HEK293 (cell line): Measurements from ENCODE around the gene PC.

Experiments
- KLF9 ChIP-seq: fragments of 450-650 bp; formaldehyde crosslinking; IDR thresholded peaks from 2 replicates; pipeline ENCODE4 v1.5.1; 2016; ENCODE audit warnings: missing biosample characterization, missing genetic modification characterization, low read depth
- TCF7L2 ChIP-seq: IDR thresholded peaks from 2 replicates; pipeline ENCODE4 v1.6.1; 2011; ENCODE audit warnings: low read depth, mild to moderate bottlenecking, inconsistent platforms, low read length, moderate library complexity, borderline replicate concordance
- ZNF155 ChIP-seq: fragments of 450-650 bp; formaldehyde crosslinking; IDR thresholded peaks from 2 replicates; pipeline ENCODE4 v1.5.1; 2016; ENCODE audit warnings: missing biosample characterization, missing genetic modification characterization
- ZNF335 ChIP-seq: fragments of 450-650 bp; formaldehyde crosslinking; conservative IDR thresholded peaks from 2 replicates; pipeline ENCODE4 v1.5.1; 2016; ENCODE audit warnings: missing biosample characterization, missing genetic modification characterization
- ZNF426 ChIP-seq: fragments of 450-650 bp; formaldehyde crosslinking; IDR thresholded peaks from 2 replicates; pipeline ENCODE4 v1.5.1; 2017; ENCODE audit warnings: missing biosample characterization, missing genetic modification characterization, mild to moderate bottlenecking, inconsistent platforms, moderate library complexity
- ZNF785 ChIP-seq: fragments of 450-650 bp; formaldehyde crosslinking; IDR thresholded peaks from 2 replicates; pipeline ENCODE4 v1.5.1; 2016; ENCODE audit warnings: missing biosample characterization, missing genetic modification characterization
- ZSCAN16 ChIP-seq: fragments of 450-650 bp; formaldehyde crosslinking; IDR thresholded peaks from 2 replicates; pipeline ENCODE4 v1.5.1; 2016; ENCODE audit warnings: missing biosample characterization, missing genetic modification characterization
- ZSCAN23 ChIP-seq: fragments of 450-650 bp; formaldehyde crosslinking; IDR thresholded peaks from 2 replicates; pipeline ENCODE4 v1.5.1; 2016; ENCODE audit warnings: missing biosample characterization, missing genetic modification characterization
- TF ChIP-seq, protein P1 (sequence below): fragments of 450-650 bp; formaldehyde crosslinking; IDR thresholded peaks from 2 replicates; pipeline ENCODE4 v1.5.1; 2016; ENCODE audit warnings: missing biosample characterization, missing genetic modification characterization
- TF ChIP-seq, protein P2 (sequence below): fragments of 450-650 bp; formaldehyde crosslinking; IDR thresholded peaks from 2 replicates; pipeline ENCODE4 v1.5.1; 2016; ENCODE audit warnings: missing biosample characterization, missing genetic modification characterization, low read depth
- TF ChIP-seq, protein P3 (sequence below): fragments of 450-650 bp; formaldehyde crosslinking; IDR thresholded peaks from 2 replicates; pipeline ENCODE4 v1.5.1; 2016; ENCODE audit warnings: missing biosample characterization, missing genetic modification characterization
- TF ChIP-seq, protein P4 (sequence below): fragments of 450-650 bp; formaldehyde crosslinking; IDR thresholded peaks from 2 replicates; pipeline ENCODE4 v1.5.1; 2016; ENCODE audit warnings: missing biosample characterization, missing genetic modification characterization
- TF ChIP-seq, protein P5 (sequence below): fragments of 450-650 bp; formaldehyde crosslinking; IDR thresholded peaks from 2 replicates; pipeline ENCODE4 v1.5.1; 2017; ENCODE audit warnings: missing biosample characterization, missing genetic modification characterization
- TF ChIP-seq, protein P6 (sequence below): fragments of 450-650 bp; formaldehyde crosslinking; conservative IDR thresholded peaks from 2 replicates; pipeline ENCODE4 v1.5.1; 2016; ENCODE audit warnings: low read depth, missing biosample characterization, missing genetic modification characterization

DNA sequence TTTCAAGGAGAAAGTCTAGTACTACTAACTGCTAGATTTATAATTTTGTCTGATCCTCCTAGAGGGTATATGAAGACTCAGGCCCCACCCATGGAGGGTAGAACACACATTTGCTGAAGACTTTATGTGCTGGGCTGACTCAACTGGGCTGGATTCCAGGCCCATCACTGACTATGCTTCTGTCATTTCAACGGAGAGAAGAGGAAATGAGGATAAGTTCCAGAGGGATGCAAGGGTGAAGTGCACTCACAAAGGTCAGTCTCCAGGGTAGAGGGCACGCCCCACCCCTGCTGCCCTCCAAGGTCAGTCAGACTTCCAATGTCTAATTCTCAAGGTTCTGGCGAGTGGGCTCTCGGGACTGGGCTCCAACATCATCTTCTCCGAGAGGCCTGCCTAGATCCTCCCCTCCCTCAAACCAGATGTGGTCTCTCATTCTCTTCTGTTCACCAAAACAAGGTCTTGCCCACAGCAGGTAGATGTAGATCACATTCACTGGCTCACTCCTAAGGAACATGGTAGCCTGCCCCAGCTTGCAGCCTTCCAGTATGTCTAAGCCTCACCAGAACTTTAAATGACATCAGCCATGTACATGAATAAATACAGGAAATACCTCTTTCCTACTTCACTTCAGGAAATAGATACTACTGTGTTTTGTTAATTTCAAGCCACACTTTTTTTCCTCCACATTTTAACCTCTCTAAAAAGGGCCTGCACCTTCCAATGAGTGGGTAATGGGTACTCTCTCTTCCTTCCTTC lies 9.7 kb upstream of the PC start:
- TF ChIP-seq, protein P1, sequence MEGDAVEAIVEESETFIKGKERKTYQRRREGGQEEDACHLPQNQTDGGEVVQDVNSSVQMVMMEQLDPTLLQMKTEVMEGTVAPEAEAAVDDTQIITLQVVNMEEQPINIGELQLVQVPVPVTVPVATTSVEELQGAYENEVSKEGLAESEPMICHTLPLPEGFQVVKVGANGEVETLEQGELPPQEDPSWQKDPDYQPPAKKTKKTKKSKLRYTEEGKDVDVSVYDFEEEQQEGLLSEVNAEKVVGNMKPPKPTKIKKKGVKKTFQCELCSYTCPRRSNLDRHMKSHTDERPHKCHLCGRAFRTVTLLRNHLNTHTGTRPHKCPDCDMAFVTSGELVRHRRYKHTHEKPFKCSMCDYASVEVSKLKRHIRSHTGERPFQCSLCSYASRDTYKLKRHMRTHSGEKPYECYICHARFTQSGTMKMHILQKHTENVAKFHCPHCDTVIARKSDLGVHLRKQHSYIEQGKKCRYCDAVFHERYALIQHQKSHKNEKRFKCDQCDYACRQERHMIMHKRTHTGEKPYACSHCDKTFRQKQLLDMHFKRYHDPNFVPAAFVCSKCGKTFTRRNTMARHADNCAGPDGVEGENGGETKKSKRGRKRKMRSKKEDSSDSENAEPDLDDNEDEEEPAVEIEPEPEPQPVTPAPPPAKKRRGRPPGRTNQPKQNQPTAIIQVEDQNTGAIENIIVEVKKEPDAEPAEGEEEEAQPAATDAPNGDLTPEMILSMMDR = no peak
- no peak for TF ChIP-seq ZSCAN23
- TF ChIP-seq, protein P2, sequence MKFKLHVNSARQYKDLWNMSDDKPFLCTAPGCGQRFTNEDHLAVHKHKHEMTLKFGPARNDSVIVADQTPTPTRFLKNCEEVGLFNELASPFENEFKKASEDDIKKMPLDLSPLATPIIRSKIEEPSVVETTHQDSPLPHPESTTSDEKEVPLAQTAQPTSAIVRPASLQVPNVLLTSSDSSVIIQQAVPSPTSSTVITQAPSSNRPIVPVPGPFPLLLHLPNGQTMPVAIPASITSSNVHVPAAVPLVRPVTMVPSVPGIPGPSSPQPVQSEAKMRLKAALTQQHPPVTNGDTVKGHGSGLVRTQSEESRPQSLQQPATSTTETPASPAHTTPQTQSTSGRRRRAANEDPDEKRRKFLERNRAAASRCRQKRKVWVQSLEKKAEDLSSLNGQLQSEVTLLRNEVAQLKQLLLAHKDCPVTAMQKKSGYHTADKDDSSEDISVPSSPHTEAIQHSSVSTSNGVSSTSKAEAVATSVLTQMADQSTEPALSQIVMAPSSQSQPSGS (tag by site-specific recombination) = no peak
- no peak for TF ChIP-seq TCF7L2
- no peak for TF ChIP-seq ZNF785 (tag by site-specific recombination)
- no peak for TF ChIP-seq ZNF335 (tag by site-specific recombination)
- no peak for TF ChIP-seq ZNF155 (tag by site-specific recombination)
- TF ChIP-seq, protein P3, sequence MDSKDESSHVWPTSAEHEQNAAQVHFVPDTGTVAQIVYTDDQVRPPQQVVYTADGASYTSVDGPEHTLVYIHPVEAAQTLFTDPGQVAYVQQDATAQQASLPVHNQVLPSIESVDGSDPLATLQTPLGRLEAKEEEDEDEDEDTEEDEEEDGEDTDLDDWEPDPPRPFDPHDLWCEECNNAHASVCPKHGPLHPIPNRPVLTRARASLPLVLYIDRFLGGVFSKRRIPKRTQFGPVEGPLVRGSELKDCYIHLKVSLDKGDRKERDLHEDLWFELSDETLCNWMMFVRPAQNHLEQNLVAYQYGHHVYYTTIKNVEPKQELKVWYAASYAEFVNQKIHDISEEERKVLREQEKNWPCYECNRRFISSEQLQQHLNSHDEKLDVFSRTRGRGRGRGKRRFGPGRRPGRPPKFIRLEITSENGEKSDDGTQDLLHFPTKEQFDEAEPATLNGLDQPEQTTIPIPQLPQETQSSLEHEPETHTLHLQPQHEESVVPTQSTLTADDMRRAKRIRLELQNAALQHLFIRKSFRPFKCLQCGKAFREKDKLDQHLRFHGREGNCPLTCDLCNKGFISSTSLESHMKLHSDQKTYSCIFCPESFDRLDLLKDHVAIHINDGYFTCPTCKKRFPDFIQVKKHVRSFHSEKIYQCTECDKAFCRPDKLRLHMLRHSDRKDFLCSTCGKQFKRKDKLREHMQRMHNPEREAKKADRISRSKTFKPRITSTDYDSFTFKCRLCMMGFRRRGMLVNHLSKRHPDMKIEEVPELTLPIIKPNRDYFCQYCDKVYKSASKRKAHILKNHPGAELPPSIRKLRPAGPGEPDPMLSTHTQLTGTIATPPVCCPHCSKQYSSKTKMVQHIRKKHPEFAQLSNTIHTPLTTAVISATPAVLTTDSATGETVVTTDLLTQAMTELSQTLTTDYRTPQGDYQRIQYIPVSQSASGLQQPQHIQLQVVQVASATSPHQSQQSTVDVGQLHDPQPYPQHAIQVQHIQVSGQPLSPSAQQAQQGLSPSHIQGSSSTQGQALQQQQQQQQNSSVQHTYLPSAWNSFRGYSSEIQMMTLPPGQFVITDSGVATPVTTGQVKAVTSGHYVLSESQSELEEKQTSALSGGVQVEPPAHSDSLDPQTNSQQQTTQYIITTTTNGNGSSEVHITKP (tag by site-specific recombination) = no peak
- TF ChIP-seq, protein P4, sequence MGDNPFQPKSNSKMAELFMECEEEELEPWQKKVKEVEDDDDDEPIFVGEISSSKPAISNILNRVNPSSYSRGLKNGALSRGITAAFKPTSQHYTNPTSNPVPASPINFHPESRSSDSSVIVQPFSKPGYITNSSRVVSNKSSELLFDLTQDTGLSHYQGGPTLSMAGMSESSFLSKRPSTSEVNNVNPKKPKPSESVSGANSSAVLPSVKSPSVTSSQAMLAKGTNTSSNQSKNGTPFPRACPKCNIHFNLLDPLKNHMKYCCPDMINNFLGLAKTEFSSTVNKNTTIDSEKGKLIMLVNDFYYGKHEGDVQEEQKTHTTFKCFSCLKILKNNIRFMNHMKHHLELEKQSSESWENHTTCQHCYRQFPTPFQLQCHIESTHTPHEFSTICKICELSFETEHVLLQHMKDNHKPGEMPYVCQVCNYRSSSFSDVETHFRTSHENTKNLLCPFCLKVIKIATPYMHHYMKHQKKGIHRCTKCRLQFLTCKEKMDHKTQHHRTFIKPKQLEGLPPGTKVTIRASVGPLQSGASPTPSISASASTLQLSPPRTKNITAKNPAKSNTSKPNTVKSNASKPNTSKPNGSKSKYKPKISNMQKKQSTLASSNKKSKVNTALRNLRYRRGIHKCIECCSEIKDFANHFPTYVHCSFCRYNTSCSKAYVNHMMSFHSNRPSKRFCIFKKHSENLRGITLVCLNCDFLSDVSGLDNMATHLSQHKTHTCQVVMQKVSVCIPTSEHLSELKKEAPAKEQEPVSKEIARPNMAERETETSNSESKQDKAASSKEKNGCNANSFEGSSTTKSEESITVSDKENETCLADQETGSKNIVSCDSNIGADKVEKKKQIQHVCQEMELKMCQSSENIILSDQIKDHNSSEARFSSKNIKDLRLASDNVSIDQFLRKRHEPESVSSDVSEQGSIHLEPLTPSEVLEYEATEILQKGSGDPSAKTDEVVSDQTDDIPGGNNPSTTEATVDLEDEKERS = no peak
- TF ChIP-seq, protein P5, sequence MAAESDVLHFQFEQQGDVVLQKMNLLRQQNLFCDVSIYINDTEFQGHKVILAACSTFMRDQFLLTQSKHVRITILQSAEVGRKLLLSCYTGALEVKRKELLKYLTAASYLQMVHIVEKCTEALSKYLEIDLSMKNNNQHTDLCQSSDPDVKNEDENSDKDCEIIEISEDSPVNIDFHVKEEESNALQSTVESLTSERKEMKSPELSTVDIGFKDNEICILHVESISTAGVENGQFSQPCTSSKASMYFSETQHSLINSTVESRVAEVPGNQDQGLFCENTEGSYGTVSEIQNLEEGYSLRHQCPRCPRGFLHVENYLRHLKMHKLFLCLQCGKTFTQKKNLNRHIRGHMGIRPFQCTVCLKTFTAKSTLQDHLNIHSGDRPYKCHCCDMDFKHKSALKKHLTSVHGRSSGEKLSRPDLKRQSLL = no peak
- TF ChIP-seq, protein P6, sequence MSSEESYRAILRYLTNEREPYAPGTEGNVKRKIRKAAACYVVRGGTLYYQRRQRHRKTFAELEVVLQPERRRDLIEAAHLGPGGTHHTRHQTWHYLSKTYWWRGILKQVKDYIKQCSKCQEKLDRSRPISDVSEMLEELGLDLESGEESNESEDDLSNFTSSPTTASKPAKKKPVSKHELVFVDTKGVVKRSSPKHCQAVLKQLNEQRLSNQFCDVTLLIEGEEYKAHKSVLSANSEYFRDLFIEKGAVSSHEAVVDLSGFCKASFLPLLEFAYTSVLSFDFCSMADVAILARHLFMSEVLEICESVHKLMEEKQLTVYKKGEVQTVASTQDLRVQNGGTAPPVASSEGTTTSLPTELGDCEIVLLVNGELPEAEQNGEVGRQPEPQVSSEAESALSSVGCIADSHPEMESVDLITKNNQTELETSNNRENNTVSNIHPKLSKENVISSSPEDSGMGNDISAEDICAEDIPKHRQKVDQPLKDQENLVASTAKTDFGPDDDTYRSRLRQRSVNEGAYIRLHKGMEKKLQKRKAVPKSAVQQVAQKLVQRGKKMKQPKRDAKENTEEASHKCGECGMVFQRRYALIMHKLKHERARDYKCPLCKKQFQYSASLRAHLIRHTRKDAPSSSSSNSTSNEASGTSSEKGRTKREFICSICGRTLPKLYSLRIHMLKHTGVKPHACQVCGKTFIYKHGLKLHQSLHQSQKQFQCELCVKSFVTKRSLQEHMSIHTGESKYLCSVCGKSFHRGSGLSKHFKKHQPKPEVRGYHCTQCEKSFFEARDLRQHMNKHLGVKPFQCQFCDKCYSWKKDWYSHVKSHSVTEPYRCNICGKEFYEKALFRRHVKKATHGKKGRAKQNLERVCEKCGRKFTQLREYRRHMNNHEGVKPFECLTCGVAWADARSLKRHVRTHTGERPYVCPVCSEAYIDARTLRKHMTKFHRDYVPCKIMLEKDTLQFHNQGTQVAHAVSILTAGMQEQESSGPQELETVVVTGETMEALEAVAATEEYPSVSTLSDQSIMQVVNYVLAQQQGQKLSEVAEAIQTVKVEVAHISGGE (tag by site-specific recombination) = no peak
- TF ChIP-seq ZSCAN16 = no peak
- no peak for TF ChIP-seq KLF9 (tag by site-specific recombination)
- no peak for TF ChIP-seq ZNF426
